ENCODE measurements around the gene GATAD2A. TPM values are rescaled to one million over a fixed set of nuclear protein-coding genes. Genes with fewer than 3 reads are reported as not detected.
"Not testable (repeated sequence)": the region's sequence is repeated elsewhere in the genome, so short reads cannot be mapped to it uniquely, and the experiment has no call there.

The GATAD2A gene
- total RNA-seq, 2 donors from 2014 or later: 100 to 126 TPM

DNA sequence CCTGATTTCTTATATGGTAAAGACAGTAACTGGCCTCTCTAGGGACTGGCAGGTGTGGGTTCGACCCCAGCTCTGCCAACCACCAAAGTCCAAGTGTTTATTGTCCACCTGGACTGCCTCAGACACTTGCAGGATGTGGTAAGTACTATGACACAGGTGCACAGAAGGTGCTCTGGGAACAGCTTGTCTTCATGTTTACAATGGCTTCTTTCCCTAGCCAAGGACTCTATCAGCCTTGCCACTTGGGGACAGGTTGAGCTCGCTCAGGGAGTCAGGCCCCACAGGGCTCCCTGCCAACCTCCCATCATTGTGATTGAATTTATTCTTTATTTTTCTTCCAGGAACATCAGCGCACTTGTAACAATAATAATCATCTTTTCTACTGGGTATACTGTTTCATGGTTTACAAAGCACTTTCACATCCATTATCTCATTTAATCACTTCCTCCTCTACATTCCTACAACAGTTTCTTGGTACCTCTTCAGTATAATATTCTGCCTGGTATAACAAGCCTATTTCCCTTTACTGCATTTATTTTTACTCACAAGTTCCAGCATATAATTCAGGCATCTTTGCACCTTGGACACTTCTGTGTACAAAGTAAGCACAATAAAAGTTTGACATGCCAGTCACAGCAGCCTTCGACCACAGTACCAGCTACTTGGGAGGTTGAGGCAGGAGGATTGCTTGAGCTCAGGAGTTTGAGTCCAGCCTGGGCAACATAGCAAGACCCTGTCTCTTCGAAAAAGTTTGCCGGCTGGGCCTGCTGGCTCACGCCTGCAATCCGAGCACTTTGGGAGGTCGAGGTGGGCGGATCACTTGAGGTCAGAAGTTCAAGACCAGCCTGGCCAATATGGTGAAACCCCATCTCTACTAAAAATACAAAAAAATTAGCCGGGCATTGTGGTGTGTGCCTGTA, 24.2 kb upstream of the GATAD2A start:
- DNase-seq: no peak
- Mint-ChIP-seq H3K4me1 (ENCODE audit: low read depth) (no peaks in the 10 kb centered on the region), H3K36me3 (ENCODE audit: insufficient read depth in 2 of 2) (peaks cover 0 to 1% of the 10 kb centered on the region in 2 donors), H3K27me3 (ENCODE audit: low read depth) (no peaks in the 10 kb centered on the region), H3K4me3 (no peak overlapping the region), H3K27ac (no peak overlapping the region), H3K9me3 (no peaks in the 10 kb centered on the region)
- ATAC-seq (replicated peaks in 1 of 2): no peak

DNA sequence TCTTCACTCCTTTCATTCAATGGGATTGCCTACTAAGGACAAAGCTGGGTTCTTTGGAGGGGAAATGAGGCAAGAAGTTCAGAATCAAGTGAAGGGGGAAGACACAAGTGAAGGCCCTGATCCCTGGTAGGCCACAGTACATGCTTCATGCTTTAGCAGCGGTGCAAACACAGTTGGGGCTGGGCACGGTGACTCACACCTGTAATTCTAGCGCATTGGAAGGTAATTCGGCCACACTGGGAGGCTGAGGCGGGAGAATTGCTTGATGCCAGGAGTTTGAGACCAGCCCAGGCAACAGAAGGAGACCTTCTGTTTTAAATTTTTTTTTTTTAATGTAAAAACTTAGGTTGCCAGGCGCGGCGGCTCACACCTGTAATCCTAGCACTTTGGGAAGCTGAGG, 23.4 kb upstream of the GATAD2A start:
- H3K4me3 Mint-ChIP-seq: no peak overlapping the region
- peaks cover 0 to 6% of the 10 kb centered on the region in 2 donors for H3K36me3 Mint-ChIP-seq (ENCODE audit: insufficient read depth in 2 of 2)
- H3K27ac Mint-ChIP-seq: no peak overlapping the region
- H3K9me3 Mint-ChIP-seq: no peaks in the 10 kb centered on the region
- H3K4me1 Mint-ChIP-seq (ENCODE audit: low read depth): peaks cover 6% of the 10 kb centered on the region
- DNase-seq (no peak), ATAC-seq (replicated peaks in 1 of 2) (no peak)
- no peaks in the 10 kb centered on the region for H3K27me3 Mint-ChIP-seq (ENCODE audit: low read depth)

DNA sequence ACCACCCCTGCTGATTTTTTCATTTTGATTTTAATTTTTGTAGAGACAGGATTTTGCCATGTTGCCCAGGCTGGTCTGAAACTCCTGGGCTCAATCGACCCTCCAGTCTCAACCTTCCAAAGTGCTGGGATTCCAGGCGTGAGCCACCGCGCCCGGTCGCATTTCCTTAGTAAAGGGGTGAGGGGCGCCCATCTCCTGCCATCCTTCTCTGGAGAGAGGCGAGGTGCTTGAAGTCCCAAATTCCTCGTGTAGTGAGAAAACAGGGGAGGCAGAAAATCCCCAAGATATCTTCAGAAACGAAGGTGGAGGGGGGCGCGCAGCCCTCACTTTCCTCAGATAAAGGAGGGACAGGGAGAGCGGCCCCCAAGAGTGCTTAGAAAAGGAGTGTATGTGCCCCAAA, 21.0 kb upstream of the GATAD2A start:
- peak overlapping the region; percentile 69 to 81 for H3K4me3 Mint-ChIP-seq
- DNase-seq: no peak
- no peaks in the 10 kb centered on the region for H3K9me3 Mint-ChIP-seq
- peaks cover 30% of the 10 kb centered on the region for H3K4me1 Mint-ChIP-seq (ENCODE audit: low read depth)
- H3K27ac Mint-ChIP-seq: no peak overlapping the region
- peaks cover 0 to 6% of the 10 kb centered on the region in 2 donors for H3K36me3 Mint-ChIP-seq (ENCODE audit: insufficient read depth in 2 of 2)
- no peaks in the 10 kb centered on the region for H3K27me3 Mint-ChIP-seq (ENCODE audit: low read depth)
- ATAC-seq (replicated peaks in 1 of 2): no peak

DNA sequence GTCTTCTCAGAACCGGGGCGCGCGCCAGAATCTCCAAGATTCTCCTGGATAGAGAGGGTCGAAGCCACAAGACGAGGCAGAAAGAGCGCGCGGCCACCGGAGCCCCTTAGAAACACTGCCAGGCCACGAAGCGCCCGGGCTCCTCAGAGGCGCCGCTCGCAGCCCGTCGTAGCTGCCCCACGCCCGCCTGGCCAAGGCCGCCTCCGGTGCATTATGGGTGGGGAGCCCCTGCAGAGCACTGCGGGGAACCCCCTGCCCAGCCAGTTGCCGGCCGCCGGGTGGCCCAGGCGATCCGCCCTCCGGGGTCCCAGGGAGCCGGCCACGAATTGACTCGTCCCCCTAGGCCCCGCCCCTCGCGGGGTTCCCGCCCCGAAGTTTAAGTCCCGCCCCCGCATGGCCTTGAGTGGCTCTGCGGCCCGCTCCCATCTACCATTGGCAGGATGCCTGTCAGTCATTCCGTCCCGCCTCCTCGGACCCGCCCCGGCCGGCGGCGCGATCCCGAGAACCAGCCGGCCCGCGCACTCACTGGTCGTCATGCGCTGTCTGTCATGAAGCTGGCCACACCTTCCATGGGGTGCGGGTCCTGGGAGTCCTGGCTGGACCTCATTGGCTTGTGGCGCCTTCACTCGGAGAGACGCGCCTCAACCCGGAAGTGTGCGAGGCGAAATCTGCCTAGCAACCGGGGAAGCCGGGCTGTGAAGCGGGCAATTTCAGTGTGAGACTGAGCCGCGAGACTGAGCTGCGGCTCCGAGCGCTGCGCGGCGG, 20.2 kb upstream of the GATAD2A start:
- DNase-seq (peak; percentile 99), ATAC-seq (replicated peaks in 1 of 2) (peak; percentile 93)
- H3K27me3 Mint-ChIP-seq (ENCODE audit: low read depth): no peaks in the 10 kb centered on the region
- no peaks in the 10 kb centered on the region for H3K9me3 Mint-ChIP-seq
- H3K4me1 Mint-ChIP-seq (ENCODE audit: low read depth): peaks cover 38% of the 10 kb centered on the region
- peak overlapping the region; percentile 38 for H3K27ac Mint-ChIP-seq
- peaks cover 0 to 6% of the 10 kb centered on the region in 2 donors for H3K36me3 Mint-ChIP-seq (ENCODE audit: insufficient read depth in 2 of 2)
- peak overlapping the region; percentile 69 to 81 for H3K4me3 Mint-ChIP-seq

DNA sequence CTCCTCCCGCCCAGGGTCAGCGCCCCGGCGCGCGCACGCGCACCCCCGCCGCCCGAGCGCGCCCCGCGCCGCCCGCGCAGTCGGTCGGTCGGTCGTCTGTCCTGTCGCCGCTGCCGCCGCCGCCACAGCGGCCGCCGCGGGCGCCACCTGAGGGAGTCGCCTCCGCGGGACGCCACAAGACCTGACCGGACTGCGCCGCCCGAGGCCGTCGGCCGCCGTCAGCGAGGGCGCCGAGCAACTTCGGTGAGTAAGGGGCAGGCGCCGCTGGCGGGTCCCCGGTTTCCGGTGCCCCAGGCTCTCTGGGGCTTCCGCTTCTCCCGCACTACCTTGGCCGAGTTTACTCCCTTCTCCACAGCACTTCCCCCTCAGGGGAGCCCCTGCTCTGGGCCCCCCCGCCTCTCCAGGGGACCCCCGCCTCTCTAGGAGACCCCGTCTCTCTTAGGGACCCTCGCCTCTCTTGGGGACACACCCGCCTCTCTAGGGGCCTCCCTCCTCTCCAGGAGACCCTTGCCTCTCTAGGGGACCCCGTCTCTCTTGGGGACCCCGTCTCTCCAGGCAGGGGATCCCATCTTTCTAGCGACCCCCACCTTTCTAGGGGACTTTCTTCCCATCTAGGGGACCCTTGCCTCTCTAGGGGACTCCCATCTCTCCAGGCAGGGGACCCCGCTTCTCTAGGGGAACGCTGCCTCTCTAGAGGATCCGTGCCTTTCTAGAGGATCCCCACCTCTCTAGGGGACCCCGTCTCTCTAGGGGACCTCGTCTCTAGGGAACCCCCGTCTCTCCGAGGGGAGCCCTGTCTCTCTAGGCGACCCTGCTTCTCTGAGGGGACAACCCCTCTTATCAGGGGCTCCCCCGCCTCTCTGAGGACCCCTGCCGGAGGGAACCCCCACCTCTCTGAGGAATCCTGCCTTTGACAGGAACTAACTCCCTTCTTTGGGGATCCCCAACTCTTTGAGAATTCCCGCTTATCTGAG, 19.3 kb upstream of the GATAD2A start:
- ATAC-seq (replicated peaks in 1 of 2) (peak; percentile 40 to 50), DNase-seq (peak; percentile 78)
- Mint-ChIP-seq H3K36me3 (ENCODE audit: insufficient read depth in 2 of 2) (peaks cover 0 to 6% of the 10 kb centered on the region in 2 donors), H3K27me3 (ENCODE audit: low read depth) (no peaks in the 10 kb centered on the region), H3K9me3 (no peaks in the 10 kb centered on the region), H3K4me3 (peak overlapping the region; percentile 95 to 99), H3K4me1 (ENCODE audit: low read depth) (peaks cover 47% of the 10 kb centered on the region), H3K27ac (peak overlapping the region; percentile 97)

DNA sequence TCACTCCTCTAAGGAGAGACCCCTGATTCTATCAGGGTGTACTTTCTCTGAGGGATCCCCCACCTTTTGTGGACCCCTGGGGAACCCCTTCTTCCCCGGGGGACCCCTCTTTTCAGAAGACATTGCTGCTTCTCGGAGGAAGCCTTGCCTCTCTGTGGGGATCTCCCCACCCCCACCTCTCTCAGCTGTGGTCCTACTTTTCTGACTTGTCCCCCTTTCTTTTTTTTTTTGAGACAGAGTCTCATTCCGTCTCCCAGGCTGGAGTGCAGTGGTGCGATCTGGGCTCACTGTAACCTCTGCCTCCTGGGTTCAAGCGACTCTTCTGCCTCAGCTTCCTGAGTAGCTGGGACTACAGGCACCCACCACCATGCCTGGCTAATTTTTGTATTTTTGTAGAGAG, 18.4 kb upstream of the GATAD2A start:
- peaks cover 0 to 6% of the 10 kb centered on the region in 2 donors for H3K36me3 Mint-ChIP-seq (ENCODE audit: insufficient read depth in 2 of 2)
- H3K27ac Mint-ChIP-seq: peak overlapping the region; percentile 97
- H3K27me3 Mint-ChIP-seq (ENCODE audit: low read depth): no peaks in the 10 kb centered on the region
- peaks cover 56% of the 10 kb centered on the region for H3K4me1 Mint-ChIP-seq (ENCODE audit: low read depth)
- H3K9me3 Mint-ChIP-seq: no peaks in the 10 kb centered on the region
- DNase-seq: no peak
- ATAC-seq (replicated peaks in 1 of 2): no peak
- H3K4me3 Mint-ChIP-seq: peak overlapping the region; percentile 95 to 99

DNA sequence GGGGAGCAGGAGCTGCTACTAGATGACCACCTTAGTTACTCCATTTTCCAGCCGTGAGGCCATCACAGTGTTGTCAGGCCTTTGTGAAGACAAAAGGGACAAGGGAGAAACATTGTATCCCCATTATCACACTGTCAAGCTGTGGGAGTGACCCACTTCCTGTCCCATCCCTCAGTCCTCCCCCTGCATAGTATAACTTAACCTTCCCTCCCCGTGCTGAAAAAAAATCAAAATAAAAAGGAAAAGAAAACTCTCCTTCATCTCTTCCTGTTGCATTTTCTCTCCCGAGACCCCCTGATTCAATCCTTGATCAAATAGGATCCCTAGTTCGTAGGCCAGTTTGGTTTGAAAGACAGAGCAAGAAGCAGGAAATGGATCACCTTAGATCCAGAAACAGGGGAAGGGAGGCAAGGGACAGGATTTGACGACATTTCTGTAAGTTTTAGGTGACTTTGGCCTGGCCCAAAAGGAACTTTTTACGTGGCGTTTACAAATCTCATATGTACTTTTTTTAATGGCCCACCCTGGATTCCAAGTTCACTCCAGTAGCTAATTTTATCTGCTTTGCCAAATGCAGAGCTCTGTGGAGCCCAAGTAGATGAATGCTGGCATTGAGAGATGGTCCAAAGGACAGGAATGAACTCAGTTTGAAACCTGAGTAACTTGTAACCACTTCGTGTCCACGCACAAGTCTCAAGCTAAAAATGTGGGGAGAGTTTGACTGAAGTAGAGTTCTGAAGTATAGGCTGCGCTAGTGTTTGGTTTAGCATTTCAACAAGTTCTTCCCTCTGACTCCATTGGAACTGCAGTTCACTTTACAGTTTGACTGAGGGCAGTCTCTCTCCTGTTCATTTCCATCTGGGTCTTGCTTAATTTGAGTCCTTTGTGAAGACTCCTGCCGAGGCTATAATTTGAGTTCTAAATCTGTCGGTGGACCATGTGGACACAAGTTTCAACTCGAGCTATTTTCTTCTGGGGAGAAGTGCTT, 16.6 kb upstream of the GATAD2A start:
- Mint-ChIP-seq H3K27me3 (ENCODE audit: low read depth) (no peaks in the 10 kb centered on the region), H3K4me1 (ENCODE audit: low read depth) (peaks cover 66% of the 10 kb centered on the region), H3K4me3 (peak overlapping the region; percentile 95 to 99), H3K36me3 (ENCODE audit: insufficient read depth in 2 of 2) (peaks cover 0 to 6% of the 10 kb centered on the region in 2 donors), H3K9me3 (no peaks in the 10 kb centered on the region), H3K27ac (peak overlapping the region; percentile 95)
- ATAC-seq (replicated peaks in 1 of 2): no peak
- DNase-seq: no peak

DNA sequence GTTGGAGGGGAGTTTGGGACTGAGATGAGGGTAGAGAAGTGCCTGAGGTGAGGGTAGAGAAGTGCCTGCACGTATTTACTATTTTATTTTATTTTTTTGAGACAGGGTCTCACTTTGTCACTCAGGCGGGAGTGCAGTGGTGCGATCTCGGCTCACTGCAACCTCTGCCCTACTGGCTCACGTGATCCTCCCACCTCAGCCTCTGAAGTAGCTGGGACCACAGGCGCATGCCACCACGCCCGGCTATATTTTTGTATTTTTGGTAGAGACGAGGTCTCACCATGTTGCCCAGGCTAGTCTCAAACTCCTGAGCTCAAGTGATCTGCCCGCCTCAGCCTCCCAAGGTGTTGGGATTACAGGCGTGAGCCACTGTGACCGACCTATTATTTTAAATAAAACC, 15.8 kb upstream of the GATAD2A start:
- peak overlapping the region; percentile 95 to 99 for H3K4me3 Mint-ChIP-seq
- H3K9me3 Mint-ChIP-seq; ATAC-seq (replicated peaks in 1 of 2); H3K36me3 Mint-ChIP-seq (ENCODE audit: insufficient read depth in 2 of 2); H3K27ac Mint-ChIP-seq; DNase-seq; H3K27me3 Mint-ChIP-seq (ENCODE audit: low read depth): not testable (repeated sequence)
- H3K4me1 Mint-ChIP-seq (ENCODE audit: low read depth): peaks cover 74% of the 10 kb centered on the region

DNA sequence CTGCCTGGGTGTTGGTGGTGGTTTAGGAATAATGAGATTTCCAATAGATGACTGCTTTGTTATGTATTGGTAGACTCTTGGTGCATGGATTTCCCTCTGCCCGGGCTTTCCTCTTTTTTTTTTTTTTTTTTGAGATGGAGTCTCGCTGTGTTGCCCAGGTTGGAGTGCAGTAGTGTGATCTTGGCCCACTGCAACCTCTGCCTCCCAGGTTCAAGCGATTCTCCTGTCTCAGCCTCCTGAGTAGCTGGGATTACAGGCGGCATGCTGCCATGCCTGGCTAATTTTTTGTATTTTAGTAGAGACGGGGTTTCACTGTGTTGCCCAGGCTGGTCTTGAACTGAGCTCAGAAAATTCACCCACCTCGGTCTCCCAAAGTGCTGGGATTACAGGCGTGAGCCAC, 11.1 kb upstream of the GATAD2A start:
- not testable (repeated sequence) for H3K9me3 Mint-ChIP-seq

DNA sequence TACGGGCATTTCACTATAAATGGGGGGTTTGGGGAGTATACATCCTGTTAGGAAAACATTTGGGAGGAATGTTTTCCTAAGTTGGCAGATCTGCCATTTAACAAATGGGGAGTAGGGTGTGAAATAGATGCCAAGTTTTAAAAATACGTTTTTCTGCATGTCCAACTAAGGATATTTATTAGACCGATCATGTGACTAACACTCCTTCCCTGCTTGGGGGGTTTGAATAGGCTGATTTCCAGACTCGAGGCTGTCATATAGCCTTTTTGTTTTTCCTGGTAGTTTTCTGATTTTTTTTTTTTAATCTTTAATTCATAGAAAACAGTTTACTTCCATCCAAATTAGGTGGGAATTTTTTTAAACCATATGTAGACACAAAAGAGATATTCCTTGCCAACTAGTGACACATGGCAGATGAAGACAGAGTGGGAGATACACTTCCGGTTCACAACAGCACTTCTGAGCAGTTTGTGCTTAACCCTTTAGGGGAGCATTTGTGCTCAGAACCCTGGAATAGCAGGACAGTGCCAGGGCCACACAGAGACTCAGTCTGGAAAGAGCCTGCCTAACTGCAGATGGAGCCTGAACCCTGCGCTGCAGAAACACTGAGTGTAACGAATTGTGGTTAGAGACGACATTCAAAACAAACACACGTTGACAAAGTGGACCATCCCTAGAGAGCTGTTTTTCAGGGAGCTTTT, 5.6 kb upstream of the GATAD2A start:
- Mint-ChIP-seq H3K9me3 (no peaks in the 10 kb centered on the region), H3K36me3 (ENCODE audit: insufficient read depth in 2 of 2) (no peaks in the 10 kb centered on the region), H3K27me3 (ENCODE audit: low read depth) (no peaks in the 10 kb centered on the region), H3K4me1 (ENCODE audit: low read depth) (peaks cover 51% of the 10 kb centered on the region), H3K4me3 (no peak overlapping the region), H3K27ac (peak overlapping the region; percentile 57)
- no peak for ATAC-seq (replicated peaks in 1 of 2)
- no peak for DNase-seq

More for the DNA sequence above, 11.1 kb upstream of the GATAD2A start:
- peaks cover 59% of the 10 kb centered on the region for H3K4me1 Mint-ChIP-seq (ENCODE audit: low read depth)
- H3K27ac Mint-ChIP-seq: peak overlapping the region; percentile 36
- H3K27me3 Mint-ChIP-seq (ENCODE audit: low read depth); H3K36me3 Mint-ChIP-seq (ENCODE audit: insufficient read depth in 2 of 2); ATAC-seq (replicated peaks in 1 of 2); DNase-seq: not testable (repeated sequence)
- peak overlapping the region in 1 of 2 donors; percentile 39 for H3K4me3 Mint-ChIP-seq

DNA sequence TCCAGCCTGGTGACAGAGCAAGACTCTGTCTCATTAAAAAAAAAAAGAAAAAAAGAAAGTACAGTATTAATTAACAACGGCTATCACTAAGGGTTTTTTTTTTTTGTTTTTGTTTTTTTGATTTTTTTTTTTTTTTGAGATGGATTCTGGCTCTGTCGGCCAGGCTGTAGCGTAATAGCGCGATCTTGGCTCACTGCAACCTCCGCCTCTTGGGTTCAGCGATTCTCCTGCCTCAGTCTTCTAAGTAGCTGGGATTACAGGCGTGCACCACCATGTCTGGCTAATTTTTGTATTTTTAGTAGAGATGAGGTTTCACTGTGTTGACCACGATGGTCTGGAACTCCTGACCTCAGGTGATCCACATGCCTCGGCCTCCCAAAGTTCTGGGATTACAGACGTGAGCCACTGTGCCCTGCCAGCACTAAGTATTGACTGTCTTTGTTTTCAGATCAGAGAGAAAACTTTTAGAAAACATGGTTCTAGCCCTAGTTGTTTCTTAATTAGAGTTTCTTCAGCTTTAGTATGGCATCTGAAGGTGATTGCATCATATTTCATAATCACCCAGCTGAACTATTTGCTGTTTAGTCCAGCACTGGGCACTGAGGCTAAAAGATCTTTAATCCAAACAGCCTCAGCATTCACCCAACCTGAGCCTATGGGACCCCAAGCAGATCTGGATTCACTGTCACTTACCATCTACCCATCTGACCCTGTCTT, 2.7 kb upstream of the GATAD2A start:
- H3K36me3 Mint-ChIP-seq (ENCODE audit: insufficient read depth in 2 of 2): peaks cover 1 to 2% of the 10 kb centered on the region in 2 donors
- DNase-seq: no peak
- H3K4me1 Mint-ChIP-seq (ENCODE audit: low read depth): peaks cover 60% of the 10 kb centered on the region
- peak overlapping the region; percentile 17 for H3K27ac Mint-ChIP-seq
- peak overlapping the region; percentile 41 to 50 for H3K4me3 Mint-ChIP-seq
- H3K9me3 Mint-ChIP-seq: no peaks in the 10 kb centered on the region
- no peaks in the 10 kb centered on the region for H3K27me3 Mint-ChIP-seq (ENCODE audit: low read depth)
- ATAC-seq (replicated peaks in 1 of 2): no peak
